ENCODE data around the gene NFIC. TPM values are rescaled to one million over a fixed set of nuclear protein-coding genes. Genes with fewer than 3 reads are reported as not detected.

Gene NFIC
- total and polyA plus RNA-seq, 4 experiments from 2014 or later = 1.9 to 30.9 (median 24.6) TPM

DNA sequence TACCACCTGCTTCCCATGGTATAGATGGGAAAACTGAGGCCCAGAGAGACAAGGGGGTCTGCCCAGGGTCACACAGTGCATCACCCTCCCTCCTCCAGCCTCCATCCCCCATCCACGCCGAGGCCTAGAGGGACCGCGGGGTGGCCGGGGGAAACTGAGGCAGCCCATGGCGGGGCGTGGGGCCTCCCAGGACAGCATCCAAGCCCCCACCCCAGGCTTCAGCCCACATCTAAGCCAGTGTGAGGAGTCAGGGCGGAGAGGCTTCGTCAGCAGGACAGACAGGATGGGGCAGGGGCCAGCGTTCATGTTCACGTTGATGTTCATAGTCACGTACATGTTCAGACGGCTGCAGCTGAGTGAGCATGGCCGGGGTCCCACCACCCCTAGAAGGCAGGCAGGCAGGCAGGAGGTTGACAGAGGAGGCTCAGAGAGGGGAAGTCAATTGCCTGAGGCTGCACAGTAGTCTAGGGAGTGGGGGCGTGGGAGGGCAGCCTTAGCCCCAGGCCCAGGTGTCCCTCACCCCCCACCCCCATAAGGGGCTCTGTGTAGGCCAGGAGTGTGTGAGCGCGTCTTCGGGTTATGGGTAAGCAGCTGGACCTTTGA, 90.6 kb downstream of the NFIC start:
- Histone ChIP-seq H3K36me3 (ENCODE audit: insufficient read depth, low read length) (peaks cover 7% of the 10 kb centered on the region), H3K4me3 (ENCODE audit: low read length in 2 of 2) (no peak overlapping the region), H3K9me3 (ENCODE audit: control insufficient read depth in 1 of 2, low read length in 2 of 2) (no peaks in the 10 kb centered on the region), H3K27ac (ENCODE audit: low read depth, low read length) (no peak overlapping the region), H3K27me3 (ENCODE audit: insufficient read depth, low read length) (no peaks in the 10 kb centered on the region), H3K4me1 (ENCODE audit: insufficient read depth, low read length) (no peaks in the 10 kb centered on the region)
- POLR2A ChIA-PET (ENCODE audit: partially characterized antibody) = no interaction called here
- Mint-ChIP-seq H3K4me3 (no peak overlapping the region), H3K27me3 (no peaks in the 10 kb centered on the region), H3K4me1 (no peaks in the 10 kb centered on the region), H3K36me3 (peaks cover 3 to 18% of the 10 kb centered on the region in 2 donors), H3K27ac (peak overlapping the region in 1 of 7 donors; percentile 66), H3K9me3 (no peaks in the 10 kb centered on the region)
- intact Hi-C loops (cut with micrococcal nuclease) = no loop called here
- CTCF ChIA-PET (ENCODE audit: partially characterized antibody) = interaction anchor here (0.9 kb wide), 1 partner anchor 16 kb away, joined by 3 read pairs; no protein-coding TSS in a partner anchor
- DNase-seq = no peak

DNA sequence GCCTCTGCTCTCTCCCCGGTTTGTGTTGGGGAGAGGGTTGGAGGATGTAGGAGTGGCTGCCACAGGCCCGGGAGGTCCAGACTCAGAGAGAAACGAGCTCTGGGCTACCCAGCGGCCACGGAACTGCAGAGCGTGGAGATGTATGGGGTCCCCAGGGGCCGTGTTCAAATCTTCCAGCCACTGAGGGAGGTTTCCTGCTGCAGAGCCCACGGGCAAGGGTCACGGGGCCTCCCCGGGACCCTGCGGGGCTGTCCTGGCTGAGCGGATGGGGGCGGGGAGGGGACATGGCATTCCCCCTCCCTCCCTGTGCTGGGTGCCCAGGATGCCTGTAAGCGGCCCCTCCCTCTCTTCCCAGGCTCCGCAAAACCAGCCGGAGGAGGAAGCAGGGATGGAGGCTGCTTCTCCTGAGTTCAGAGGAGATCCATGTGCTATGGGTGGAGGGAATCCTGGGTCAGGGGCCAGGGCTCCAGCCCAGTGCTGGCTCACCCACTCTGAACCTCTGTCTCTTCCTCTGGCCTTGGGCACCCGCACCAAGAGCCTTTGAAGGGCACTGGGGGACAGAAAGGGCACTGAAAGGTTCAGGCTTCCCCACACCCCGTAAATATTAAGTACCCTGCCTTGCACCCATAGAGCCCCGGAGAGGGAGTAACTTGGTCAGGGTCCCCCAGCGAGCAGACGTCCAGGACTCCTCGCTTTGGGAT, 91.3 kb downstream of the NFIC start:
- H3K9me3 ChIP-seq (ENCODE audit: control insufficient read depth in 1 of 2, low read length in 2 of 2) = no peaks in the 10 kb centered on the region
- H3K36me3 Mint-ChIP-seq = peaks cover 5 to 18% of the 10 kb centered on the region in 2 donors
- no peaks in the 10 kb centered on the region for H3K27me3 ChIP-seq (ENCODE audit: insufficient read depth, low read length)
- H3K27ac Mint-ChIP-seq = no peak overlapping the region
- no peak for DNase-seq
- no peak overlapping the region for H3K4me3 Mint-ChIP-seq
- H3K27ac ChIP-seq (ENCODE audit: low read depth, low read length) = no peak overlapping the region
- no peaks in the 10 kb centered on the region for H3K4me1 Mint-ChIP-seq
- CTCF ChIA-PET (ENCODE audit: partially characterized antibody) = interaction anchor here (0.9 kb wide), 1 partner anchor 16 kb away, joined by 3 read pairs; no protein-coding TSS in a partner anchor
- H3K36me3 ChIP-seq (ENCODE audit: insufficient read depth, low read length) = peaks cover 7% of the 10 kb centered on the region
- no peaks in the 10 kb centered on the region for H3K27me3 Mint-ChIP-seq
- POLR2A ChIA-PET (ENCODE audit: partially characterized antibody) = no interaction called here
- H3K4me3 ChIP-seq (ENCODE audit: low read length in 2 of 2) = no peak overlapping the region
- H3K4me1 ChIP-seq (ENCODE audit: insufficient read depth, low read length) = no peaks in the 10 kb centered on the region
- intact Hi-C loops (cut with micrococcal nuclease) = no loop called here
- no peaks in the 10 kb centered on the region for H3K9me3 Mint-ChIP-seq

DNA sequence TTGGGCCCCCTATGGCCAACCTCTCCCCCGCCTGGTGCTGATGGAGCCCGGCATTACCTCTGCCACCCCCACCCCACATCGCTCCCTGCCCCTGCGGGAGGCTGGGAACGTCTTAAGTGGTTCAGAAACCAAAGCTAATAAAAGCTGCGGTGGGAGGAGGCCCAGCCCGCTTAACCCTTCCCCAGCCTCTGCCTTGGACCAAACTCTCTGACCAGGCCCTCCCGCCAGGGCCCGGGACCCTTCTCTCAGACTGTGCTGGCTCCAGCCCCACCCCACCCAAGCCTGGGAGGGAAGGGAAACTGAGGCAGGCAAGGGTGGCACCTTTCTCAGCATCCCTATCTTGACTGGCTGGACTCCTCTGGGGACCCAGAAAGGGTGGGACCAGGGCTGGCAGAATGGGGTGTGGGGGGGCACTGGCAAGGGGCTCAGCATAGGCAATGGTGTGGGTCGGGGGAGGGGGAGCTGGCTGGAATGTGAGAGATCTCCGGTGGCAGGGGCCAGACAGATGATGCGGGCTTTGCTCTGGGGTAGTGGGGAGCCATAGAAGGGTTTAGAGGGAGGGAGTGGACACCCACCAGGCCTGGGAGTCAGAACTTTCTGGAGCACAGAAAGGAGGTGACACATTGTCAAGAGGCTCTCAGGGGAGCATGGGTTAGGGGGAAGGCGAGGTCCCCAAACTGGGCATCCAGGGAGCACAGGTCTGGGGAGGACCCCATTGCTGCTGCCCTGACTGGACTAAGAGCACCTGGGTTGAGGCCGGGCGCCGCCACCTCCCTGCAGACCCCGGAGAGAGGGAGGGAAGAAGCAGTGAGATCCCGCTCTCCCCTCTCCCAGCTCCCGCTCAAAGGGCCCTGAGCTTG, 92.1 kb downstream of the NFIC start:
- Mint-ChIP-seq H3K4me1 (no peaks in the 10 kb centered on the region), H3K36me3 (peaks cover 6 to 18% of the 10 kb centered on the region in 2 donors), H3K27ac (no peak overlapping the region), H3K27me3 (no peaks in the 10 kb centered on the region), H3K9me3 (no peaks in the 10 kb centered on the region), H3K4me3 (no peak overlapping the region)
- intact Hi-C loops (cut with micrococcal nuclease) = no loop called here
- Histone ChIP-seq H3K4me1 (ENCODE audit: insufficient read depth, low read length) (no peaks in the 10 kb centered on the region), H3K4me3 (ENCODE audit: low read length in 2 of 2) (no peak overlapping the region), H3K9me3 (ENCODE audit: control insufficient read depth in 1 of 2, low read length in 2 of 2) (no peaks in the 10 kb centered on the region), H3K36me3 (ENCODE audit: insufficient read depth, low read length) (peaks cover 4% of the 10 kb centered on the region), H3K27me3 (ENCODE audit: insufficient read depth, low read length) (no peaks in the 10 kb centered on the region), H3K27ac (ENCODE audit: low read depth, low read length) (no peak overlapping the region)
- CTCF ChIA-PET (ENCODE audit: partially characterized antibody) = no interaction called here
- DNase-seq = no peak
- POLR2A ChIA-PET (ENCODE audit: partially characterized antibody) = no interaction called here

DNA sequence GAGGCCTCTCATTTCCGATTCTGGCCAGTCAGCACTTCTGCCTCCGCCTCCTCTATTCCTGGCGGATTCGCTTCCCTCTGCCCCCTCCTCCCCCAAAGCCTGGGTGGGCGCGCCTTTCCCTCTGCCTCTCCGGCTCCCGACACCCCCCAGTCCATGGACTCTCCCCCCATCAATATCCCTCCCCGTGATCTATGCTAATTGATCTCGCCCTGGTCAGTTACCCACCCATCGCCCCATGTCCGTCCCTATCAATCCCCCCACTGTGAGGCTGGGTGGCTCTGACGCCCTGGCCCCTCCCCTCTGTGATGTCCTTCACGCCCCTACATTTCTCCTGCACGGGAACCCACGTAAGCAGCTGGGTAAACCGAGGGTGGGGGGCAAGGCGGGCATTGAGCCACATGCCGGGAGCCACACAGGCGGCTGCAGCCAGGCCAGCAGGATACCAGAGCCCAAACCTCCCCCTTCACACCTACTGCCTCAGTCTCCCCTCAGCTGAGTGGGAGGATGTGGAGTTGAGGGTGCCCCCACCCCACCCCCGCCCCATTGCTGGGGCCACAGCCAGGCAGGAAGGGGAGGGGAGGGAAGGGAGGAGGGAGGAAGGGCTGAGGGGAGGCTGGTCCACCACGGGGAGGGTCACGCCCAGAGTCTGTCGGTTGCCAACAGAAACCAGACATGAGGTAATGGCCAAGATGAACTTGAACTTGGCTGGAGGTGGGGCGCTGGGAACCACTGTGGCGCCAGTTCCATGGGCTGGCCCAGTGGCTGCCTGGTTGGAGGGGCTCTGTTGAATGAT, 92.9 kb downstream of the NFIC start:
- Mint-ChIP-seq H3K27ac (no peak overlapping the region), H3K4me3 (no peak overlapping the region), H3K36me3 (peaks cover 6 to 16% of the 10 kb centered on the region in 2 donors), H3K27me3 (no peaks in the 10 kb centered on the region), H3K9me3 (no peaks in the 10 kb centered on the region), H3K4me1 (no peaks in the 10 kb centered on the region)
- Histone ChIP-seq H3K4me1 (ENCODE audit: insufficient read depth, low read length) (no peaks in the 10 kb centered on the region), H3K4me3 (ENCODE audit: low read length in 2 of 2) (no peak overlapping the region), H3K27ac (ENCODE audit: low read depth, low read length) (no peak overlapping the region), H3K9me3 (ENCODE audit: control insufficient read depth in 1 of 2, low read length in 2 of 2) (no peaks in the 10 kb centered on the region), H3K36me3 (ENCODE audit: insufficient read depth, low read length) (peaks cover 4% of the 10 kb centered on the region), H3K27me3 (ENCODE audit: insufficient read depth, low read length) (no peaks in the 10 kb centered on the region)
- no peak for DNase-seq
- intact Hi-C loops (cut with micrococcal nuclease) = no loop called here
- POLR2A ChIA-PET (ENCODE audit: partially characterized antibody) = no interaction called here
- CTCF ChIA-PET (ENCODE audit: partially characterized antibody) = no interaction called here

DNA sequence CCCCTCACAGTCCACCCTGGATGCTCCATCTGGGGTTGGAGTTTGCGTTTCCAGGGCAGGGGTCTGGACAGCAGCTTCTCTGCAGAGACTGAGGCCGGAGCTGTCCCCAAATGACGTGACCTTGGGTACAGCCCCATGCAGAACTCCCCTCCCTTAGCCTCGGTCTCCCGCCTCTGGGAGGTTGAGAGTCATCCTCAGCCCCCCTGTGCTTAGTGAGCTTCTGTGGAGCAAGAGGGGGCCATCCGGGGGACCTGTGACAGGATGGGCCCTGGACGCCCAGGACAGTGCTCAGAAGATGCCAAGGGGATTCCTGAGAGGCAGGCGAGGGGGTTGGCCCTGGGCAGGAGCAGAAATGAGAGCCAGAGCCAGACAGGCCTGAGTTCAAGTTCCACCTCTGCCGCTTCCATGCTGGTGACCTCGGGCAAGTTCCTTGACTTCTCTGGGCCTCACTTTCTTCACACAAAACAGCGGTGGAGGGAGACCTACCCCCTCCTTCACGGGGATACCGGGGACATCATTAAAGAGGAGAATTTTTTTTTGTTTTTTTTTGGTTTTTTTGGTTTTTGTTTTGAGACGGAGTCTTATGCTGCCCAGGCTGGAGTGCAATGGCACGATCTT, 93.7 kb downstream of the NFIC start:
- peaks cover 4% of the 10 kb centered on the region for H3K36me3 ChIP-seq (ENCODE audit: insufficient read depth, low read length)
- no peak overlapping the region for H3K4me3 ChIP-seq (ENCODE audit: low read length in 2 of 2)
- ChIA-PET POLR2A (ENCODE audit: partially characterized antibody) (no interaction called here), CTCF (ENCODE audit: partially characterized antibody) (interaction anchor here (1.1 to 1.4 kb wide), 2 partner anchors 12 to 30 kb away, joined by 3 to 7 read pairs; no protein-coding TSS in a partner anchor)
- H3K4me1 Mint-ChIP-seq = no peaks in the 10 kb centered on the region
- H3K4me1 ChIP-seq (ENCODE audit: insufficient read depth, low read length) = no peaks in the 10 kb centered on the region
- H3K27me3 Mint-ChIP-seq = no peaks in the 10 kb centered on the region
- H3K27ac Mint-ChIP-seq = no peak overlapping the region
- no peak overlapping the region for H3K4me3 Mint-ChIP-seq
- H3K27ac ChIP-seq (ENCODE audit: low read depth, low read length) = no peak overlapping the region
- no peaks in the 10 kb centered on the region for H3K9me3 ChIP-seq (ENCODE audit: control insufficient read depth in 1 of 2, low read length in 2 of 2)
- H3K9me3 Mint-ChIP-seq = no peaks in the 10 kb centered on the region
- no peaks in the 10 kb centered on the region for H3K27me3 ChIP-seq (ENCODE audit: insufficient read depth, low read length)
- no peak for DNase-seq
- intact Hi-C loops (cut with micrococcal nuclease) = no loop called here
- peaks cover 6 to 16% of the 10 kb centered on the region in 2 donors for H3K36me3 Mint-ChIP-seq

DNA sequence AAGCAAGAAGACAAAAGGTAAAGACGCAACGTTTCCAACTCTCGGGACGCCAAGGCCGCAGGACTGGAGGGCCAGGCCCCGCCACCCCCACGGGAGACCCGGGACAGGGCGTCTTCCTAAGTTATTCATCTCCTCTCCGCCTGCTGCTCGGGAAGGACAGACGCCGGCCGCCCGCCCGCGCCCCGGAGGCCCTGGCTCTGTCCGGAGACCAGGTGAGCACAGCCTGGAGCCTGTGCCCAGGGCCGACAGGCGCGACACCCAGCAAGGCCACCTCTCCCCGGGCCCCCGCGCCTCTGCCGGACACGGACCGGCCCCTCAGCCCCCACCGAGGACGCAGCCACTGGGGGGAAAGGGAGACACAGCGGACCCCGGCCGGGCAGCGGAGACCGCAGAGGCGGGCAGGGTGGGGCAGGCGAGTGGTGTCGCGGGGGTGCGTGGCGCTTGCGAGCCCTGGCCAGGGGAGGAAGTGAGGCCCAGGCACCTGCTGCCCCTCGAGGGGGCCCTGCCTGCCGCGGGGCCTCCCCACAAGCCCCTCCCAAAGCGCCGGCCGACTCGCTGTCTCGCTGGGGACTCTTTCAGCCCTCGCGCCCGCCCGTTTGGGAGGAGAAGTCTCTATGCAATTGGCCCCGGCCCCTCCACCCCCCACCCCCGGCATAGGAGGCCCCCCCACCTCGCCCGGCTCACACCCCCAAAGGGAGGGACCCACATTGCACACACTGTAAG, 96.8 kb downstream of the NFIC start:
- CTCF ChIA-PET (ENCODE audit: partially characterized antibody) = interaction anchor here (1.5 kb wide), 1 partner anchor 10 kb away, joined by 6 read pairs; no protein-coding TSS in a partner anchor

More for the DNA sequence above, 96.8 kb downstream of the NFIC start:
- Mint-ChIP-seq H3K4me3 (no peak overlapping the region), H3K36me3 (peaks cover 6 to 11% of the 10 kb centered on the region in 2 donors), H3K27ac (no peak overlapping the region), H3K4me1 (no peaks in the 10 kb centered on the region), H3K27me3 (no peaks in the 10 kb centered on the region), H3K9me3 (peaks cover 0 to 2% (median 0%) of the 10 kb centered on the region in 8 donors)
- intact Hi-C loops (cut with micrococcal nuclease) = no loop called here
- Histone ChIP-seq H3K36me3 (ENCODE audit: insufficient read depth, low read length) (no peaks in the 10 kb centered on the region), H3K27me3 (ENCODE audit: insufficient read depth, low read length) (no peaks in the 10 kb centered on the region), H3K9me3 (ENCODE audit: control insufficient read depth in 1 of 2, low read length in 2 of 2) (no peaks in the 10 kb centered on the region), H3K4me3 (ENCODE audit: low read length in 2 of 2) (no peak overlapping the region), H3K27ac (ENCODE audit: low read depth, low read length) (no peak overlapping the region), H3K4me1 (ENCODE audit: insufficient read depth, low read length) (no peaks in the 10 kb centered on the region)
- no peak for DNase-seq
- POLR2A ChIA-PET (ENCODE audit: partially characterized antibody) = no interaction called here
